ENCODE data around the gene ENTPD2. TPM values are rescaled to one million over a fixed set of nuclear protein-coding genes. Genes with fewer than 3 reads are reported as not detected.

Gene ENTPD2
- total RNA-seq, 5 donors from 2014 or later (not counting 1 experiment from before 2014, with no cell fraction given) = 0.32 TPM; not detected in 4

- WGBS (ENCODE audit: insufficient coverage) = 91% methylated on average over 24 of the region's 36 CpGs
- H3K27me3 ChIP-seq (replicated peaks in 1 of 2; ENCODE audit: control insufficient read depth in 2 of 2, extremely low read depth in 1 of 2, insufficient read depth in 2 of 2, low read length in 1 of 2) = peaks cover 2 to 86% of the 10 kb centered on the region in 2 experiments
- CTCF ChIA-PET = interaction anchor here in 1 of 2 donors (0.5 to 1.6 kb wide), 2 partner anchors 14 to 108 kb away, joined by 4 read pairs; no protein-coding TSS in a partner anchor
Measured at GRCh38 chr9:137042751-137043727, 10.8 kb downstream of the ENTPD2 start.

GRCh38 chr9:137041124-137041523 is 12.7 kb downstream of the ENTPD2 start:
- no peaks in the 10 kb centered on the region for H3K36me3 Mint-ChIP-seq
- no peaks in the 10 kb centered on the region for H3K36me3 ChIP-seq (ENCODE audit: control insufficient read depth in 2 of 2, extremely low read depth in 1 of 2, insufficient read depth in 1 of 2, low read length in 1 of 2)
- CTCF ChIA-PET = no interaction called here

More at GRCh38 chr9:137042751-137043727, 10.8 kb downstream of the ENTPD2 start:
- Mint-ChIP-seq H3K27ac (no peak overlapping the region), H3K4me3 (no peak overlapping the region), H3K27me3 (peaks cover 0 to 36% of the 10 kb centered on the region in 2 donors), H3K36me3 (no peaks in the 10 kb centered on the region), H3K9me3 (no peaks in the 10 kb centered on the region), H3K4me1 (peaks cover 8 to 20% (median 18%) of the 10 kb centered on the region in 3 donors)
- no peaks in the 10 kb centered on the region for H3K9me3 ChIP-seq
- H3K27ac ChIP-seq (ENCODE audit: low read length) = no peak overlapping the region
- no peak for DNase-seq
- H3K36me3 ChIP-seq (ENCODE audit: control insufficient read depth in 2 of 2, extremely low read depth in 1 of 2, insufficient read depth in 1 of 2, low read length in 1 of 2) = no peaks in the 10 kb centered on the region
- ATAC-seq (replicated peaks in 1 of 4) = no peak
- no peak overlapping the region for H3K4me3 ChIP-seq (ENCODE audit: control insufficient read depth in 1 of 2, extremely low read depth in 1 of 2, low read length in 1 of 2)
- H3K4me1 ChIP-seq (ENCODE audit: control insufficient read depth in 1 of 2, extremely low read depth in 1 of 2, insufficient read depth in 2 of 2, low read length in 2 of 2) = peaks cover 11 to 36% of the 10 kb centered on the region in 2 experiments
- POLR2A ChIA-PET = no interaction called here

GRCh38 chr9:137040568-137040967 is 13.3 kb downstream of the ENTPD2 start:
- ChIA-PET POLR2A (no interaction called here), CTCF (no interaction called here)
- Mint-ChIP-seq H3K27me3 (peaks cover 0 to 19% of the 10 kb centered on the region in 2 donors), H3K27ac (no peak overlapping the region), H3K4me1 (peaks cover 8 to 17% (median 15%) of the 10 kb centered on the region in 3 donors), H3K36me3 (no peaks in the 10 kb centered on the region), H3K9me3 (no peaks in the 10 kb centered on the region), H3K4me3 (no peak overlapping the region)
- Histone ChIP-seq H3K27me3 (replicated peaks in 1 of 2; ENCODE audit: control insufficient read depth in 2 of 2, extremely low read depth in 1 of 2, insufficient read depth in 2 of 2, low read length in 1 of 2) (peaks cover 2 to 65% of the 10 kb centered on the region in 2 experiments), H3K27ac (ENCODE audit: low read length) (no peak overlapping the region), H3K36me3 (ENCODE audit: control insufficient read depth in 2 of 2, extremely low read depth in 1 of 2, insufficient read depth in 1 of 2, low read length in 1 of 2) (no peaks in the 10 kb centered on the region), H3K4me1 (ENCODE audit: control insufficient read depth in 1 of 2, extremely low read depth in 1 of 2, insufficient read depth in 2 of 2, low read length in 2 of 2) (peaks cover 11 to 27% of the 10 kb centered on the region in 2 experiments), H3K9me3 (no peaks in the 10 kb centered on the region), H3K4me3 (ENCODE audit: control insufficient read depth in 1 of 2, extremely low read depth in 1 of 2, low read length in 1 of 2) (no peak overlapping the region)
- WGBS (ENCODE audit: insufficient coverage) = 85% methylated on average over 21 of the region's 23 CpGs
- ATAC-seq (replicated peaks in 1 of 4) = no peak
- DNase-seq = no peak

More at GRCh38 chr9:137041124-137041523, 12.7 kb downstream of the ENTPD2 start:
- no peak overlapping the region for H3K27ac Mint-ChIP-seq
- Histone ChIP-seq H3K4me3 (ENCODE audit: control insufficient read depth in 1 of 2, extremely low read depth in 1 of 2, low read length in 1 of 2) (no peak overlapping the region), H3K9me3 (no peaks in the 10 kb centered on the region), H3K27ac (ENCODE audit: low read length) (no peak overlapping the region), H3K4me1 (ENCODE audit: control insufficient read depth in 1 of 2, extremely low read depth in 1 of 2, insufficient read depth in 2 of 2, low read length in 2 of 2) (peaks cover 11 to 27% of the 10 kb centered on the region in 2 experiments), H3K27me3 (replicated peaks in 1 of 2; ENCODE audit: control insufficient read depth in 2 of 2, extremely low read depth in 1 of 2, insufficient read depth in 2 of 2, low read length in 1 of 2) (peaks cover 2 to 67% of the 10 kb centered on the region in 2 experiments)
- 81% methylated on average over 5 of the region's 16 CpGs for WGBS (ENCODE audit: insufficient coverage)
- H3K4me3 Mint-ChIP-seq = no peak overlapping the region
- H3K4me1 Mint-ChIP-seq = peaks cover 8 to 17% (median 15%) of the 10 kb centered on the region in 3 donors
- ATAC-seq (replicated peaks in 1 of 4) (no peak), DNase-seq (no peak)
- peaks cover 0 to 19% of the 10 kb centered on the region in 2 donors for H3K27me3 Mint-ChIP-seq
- POLR2A ChIA-PET = no interaction called here
- no peaks in the 10 kb centered on the region for H3K9me3 Mint-ChIP-seq

GRCh38 chr9:137039611-137040366 is 14.1 kb downstream of the ENTPD2 start:
- DNase-seq (no peak), ATAC-seq (replicated peaks in 1 of 4) (no peak)
- peaks cover 10 to 18% (median 12%) of the 10 kb centered on the region in 3 donors for H3K4me1 Mint-ChIP-seq
- peaks cover 0 to 15% of the 10 kb centered on the region in 2 donors for H3K27me3 Mint-ChIP-seq
- no peak overlapping the region for H3K4me3 Mint-ChIP-seq
- H3K36me3 Mint-ChIP-seq = no peaks in the 10 kb centered on the region
- Histone ChIP-seq H3K36me3 (ENCODE audit: control insufficient read depth in 2 of 2, extremely low read depth in 1 of 2, insufficient read depth in 1 of 2, low read length in 1 of 2) (no peaks in the 10 kb centered on the region), H3K9me3 (no peaks in the 10 kb centered on the region), H3K27ac (ENCODE audit: low read length) (no peak overlapping the region), H3K27me3 (replicated peaks in 1 of 2; ENCODE audit: control insufficient read depth in 2 of 2, extremely low read depth in 1 of 2, insufficient read depth in 2 of 2, low read length in 1 of 2) (peaks cover 2 to 57% of the 10 kb centered on the region in 2 experiments), H3K4me3 (ENCODE audit: control insufficient read depth in 1 of 2, extremely low read depth in 1 of 2, low read length in 1 of 2) (no peak overlapping the region), H3K4me1 (ENCODE audit: control insufficient read depth in 1 of 2, extremely low read depth in 1 of 2, insufficient read depth in 2 of 2, low read length in 2 of 2) (peaks cover 12 to 27% of the 10 kb centered on the region in 2 experiments)
- WGBS (ENCODE audit: insufficient coverage) = 89% methylated on average over 11 of the region's 32 CpGs
- POLR2A ChIA-PET = no interaction called here
- H3K27ac Mint-ChIP-seq = no peak overlapping the region
- H3K9me3 Mint-ChIP-seq = no peaks in the 10 kb centered on the region
- CTCF ChIA-PET = no interaction called here

GRCh38 chr9:137038916-137039315 is 14.9 kb downstream of the ENTPD2 start:
- peaks cover 4 to 26% of the 10 kb centered on the region in 2 experiments for H3K4me1 ChIP-seq (ENCODE audit: control insufficient read depth in 1 of 2, extremely low read depth in 1 of 2, insufficient read depth in 2 of 2, low read length in 2 of 2)
- DNase-seq (no peak), ATAC-seq (replicated peaks in 1 of 4) (no peak)
- no peaks in the 10 kb centered on the region for H3K36me3 ChIP-seq (ENCODE audit: control insufficient read depth in 2 of 2, extremely low read depth in 1 of 2, insufficient read depth in 1 of 2, low read length in 1 of 2)
- H3K27ac ChIP-seq (ENCODE audit: low read length) = no peak overlapping the region
- POLR2A ChIA-PET = no interaction called here
- no peaks in the 10 kb centered on the region for H3K9me3 ChIP-seq
- Mint-ChIP-seq H3K4me3 (no peak overlapping the region), H3K4me1 (peaks cover 10 to 15% (median 13%) of the 10 kb centered on the region in 3 donors), H3K36me3 (no peaks in the 10 kb centered on the region), H3K27me3 (peaks cover 0 to 9% of the 10 kb centered on the region in 2 donors), H3K9me3 (no peaks in the 10 kb centered on the region), H3K27ac (no peak overlapping the region)
- H3K27me3 ChIP-seq (replicated peaks in 1 of 2; ENCODE audit: control insufficient read depth in 2 of 2, extremely low read depth in 1 of 2, insufficient read depth in 2 of 2, low read length in 1 of 2) = peaks cover 2 to 48% of the 10 kb centered on the region in 2 experiments
- WGBS (ENCODE audit: insufficient coverage) = 86% methylated on average over 5 of the region's 9 CpGs
- no peak overlapping the region for H3K4me3 ChIP-seq (ENCODE audit: control insufficient read depth in 1 of 2, extremely low read depth in 1 of 2, low read length in 1 of 2)
- CTCF ChIA-PET = interaction anchor here in 1 of 2 donors (1.0 kb wide), 1 partner anchor 91 kb away, joined by 4 read pairs; no protein-coding TSS in a partner anchor

- no peak overlapping the region for H3K27ac Mint-ChIP-seq
- ChIA-PET CTCF (no interaction called here), POLR2A (no interaction called here)
- H3K27me3 ChIP-seq (replicated peaks in 1 of 2; ENCODE audit: control insufficient read depth in 2 of 2, extremely low read depth in 1 of 2, insufficient read depth in 2 of 2, low read length in 1 of 2) = peaks cover 0 to 34% of the 10 kb centered on the region in 2 experiments
- peaks cover 0 to 3% of the 10 kb centered on the region in 2 donors for H3K27me3 Mint-ChIP-seq
- H3K36me3 ChIP-seq (ENCODE audit: control insufficient read depth in 2 of 2, extremely low read depth in 1 of 2, insufficient read depth in 1 of 2, low read length in 1 of 2) = no peaks in the 10 kb centered on the region
- no peak overlapping the region for H3K27ac ChIP-seq (ENCODE audit: low read length)
- H3K36me3 Mint-ChIP-seq = no peaks in the 10 kb centered on the region
- H3K9me3 Mint-ChIP-seq = no peaks in the 10 kb centered on the region
- no peak overlapping the region for H3K4me3 ChIP-seq (ENCODE audit: control insufficient read depth in 1 of 2, extremely low read depth in 1 of 2, low read length in 1 of 2)
- ATAC-seq (replicated peaks in 1 of 4) (no peak), DNase-seq (no peak)
- peaks cover 2 to 32% of the 10 kb centered on the region in 2 experiments for H3K4me1 ChIP-seq (ENCODE audit: control insufficient read depth in 1 of 2, extremely low read depth in 1 of 2, insufficient read depth in 2 of 2, low read length in 2 of 2)
- H3K4me1 Mint-ChIP-seq = peaks cover 16 to 23% (median 19%) of the 10 kb centered on the region in 3 donors
- no peaks in the 10 kb centered on the region for H3K9me3 ChIP-seq
- WGBS (ENCODE audit: insufficient coverage) = 88% methylated on average over 5 of the region's 10 CpGs
- no peak overlapping the region for H3K4me3 Mint-ChIP-seq
Measured at GRCh38 chr9:137037483-137037882, 16.4 kb downstream of the ENTPD2 start.
